OCI-LY7 (cell line): ENCODE data around the gene AWAT1. TPM values are rescaled to one million over a fixed set of nuclear protein-coding genes. Genes with fewer than 3 reads are reported as not detected.

Source experiments
- BruUV-seq: library from RNA; stranded (reverse); fragments of 400-500 nt; replicated peaks from 2 replicates; lab custom pipeline; 2021; lab: Mats Ljungman, UMichigan
- CTCF ChIA-PET: fragments of 300-600 bp; sonication (Branson Sonifier 250); formaldehyde crosslinking; loops from one replicate; lab custom pipeline; 2022; ENCODE audit warnings: antibody characterized with exemption; ENCODE audit not compliant: unreplicated experiment; lab: Charles Lee
- POLR2A ChIA-PET: fragments of 300-600 bp; sonication (Branson Sonifier 250); formaldehyde crosslinking; loops from one replicate; lab custom pipeline; 2022; ENCODE audit warnings: antibody characterized with exemption; lab: Charles Lee
- DNase-seq: peaks from one replicate; pipeline ENCODE4 v3.0.0-alpha.2; 2015; ENCODE audit warnings: low spot score
- H2AFZ ChIP-seq: fragments of 200-600 bp; sonication (generic), shearing (Covaris generic); 2 replicates; pipeline ENCODE4 v1.6.1; 2014; ENCODE audit warnings: mild to moderate bottlenecking, antibody characterized with exemption, low read length, moderate library complexity
- H3K27ac ChIP-seq: fragments of 200-600 bp; sonication (generic); 2 replicates; pipeline ENCODE4 v1.5.1; 2014; ENCODE audit warnings: mixed run types, low read depth, mild to moderate bottlenecking, moderate library complexity, low read length, inconsistent platforms; ENCODE audit not compliant: poor library complexity, severe bottlenecking
- H3K36me3 ChIP-seq: fragments of 200-600 bp; sonication (generic); 2 replicates; pipeline ENCODE4 v1.6.1; 2014; ENCODE audit warnings: mild to moderate bottlenecking, antibody characterized with exemption, low read length, moderate library complexity, mixed read lengths; ENCODE audit not compliant: insufficient read depth
- H3K4me1 ChIP-seq: fragments of 200-600 bp; sonication (generic); 2 replicates; pipeline ENCODE4 v1.5.1; 2014; ENCODE audit warnings: mild to moderate bottlenecking, low read length; ENCODE audit not compliant: insufficient read depth, poor library complexity, severe bottlenecking
- H3K4me2 ChIP-seq: fragments of 200-600 bp; sonication (generic); 2 replicates; pipeline ENCODE4 v1.6.1; 2014; ENCODE audit warnings: mild to moderate bottlenecking, low read length
- H3K4me3 ChIP-seq: fragments of 200-600 bp; sonication (generic); 2 replicates; pipeline ENCODE4 v1.5.1; 2014; ENCODE audit warnings: mild to moderate bottlenecking, low read depth, low read length; ENCODE audit not compliant: poor library complexity, severe bottlenecking
- H3K79me2 ChIP-seq: fragments of 200-600 bp; sonication (generic); 2 replicates; pipeline ENCODE4 v1.6.1; 2016; ENCODE audit warnings: low read depth, mild to moderate bottlenecking, low read length, moderate library complexity, mixed read lengths; ENCODE audit not compliant: insufficient read depth
- H3K9me2 ChIP-seq: fragments of 200-600 bp; sonication (generic); 2 replicates; pipeline ENCODE4 v1.6.1; 2016; ENCODE audit warnings: mild to moderate bottlenecking, low read length, mixed read lengths; ENCODE audit not compliant: insufficient read depth
- H3K9me3 ChIP-seq: fragments of 200-600 bp; sonication (generic); 2 replicates; pipeline ENCODE4 v1.6.1; 2014; ENCODE audit warnings: mild to moderate bottlenecking, mixed run types, low read length, mixed read lengths
- H4K20me1 ChIP-seq: fragments of 200-600 bp; sonication (generic); 2 replicates; pipeline ENCODE4 v1.6.1; 2014; ENCODE audit warnings: mild to moderate bottlenecking, antibody characterized with exemption, low read length, moderate library complexity, mixed read lengths; ENCODE audit not compliant: insufficient read depth
- CTCF ChIP-seq: fragments of 200-600 bp; sonication (generic); conservative IDR thresholded peaks from 2 replicates; pipeline ENCODE4 v1.5.1; 2014; ENCODE audit warnings: mild to moderate bottlenecking, antibody characterized with exemption, low read length, moderate library complexity, mixed read lengths
- EZH2phosphoT487 ChIP-seq: fragments of 200-600 bp; sonication (generic); IDR thresholded peaks from 2 replicates; pipeline ENCODE4 v1.6.1; 2018; ENCODE audit warnings: low read depth, borderline replicate concordance, mild to moderate bottlenecking, mixed run types, antibody characterized with exemption, low read length, moderate library complexity, mixed read lengths
- intact Hi-C: fragments of 100-400 bp; cut with micrococcal nuclease; formaldehyde crosslinking; loops from one replicate; pipeline ENCODE4 v1.10.0; 2022; ENCODE audit not compliant: unreplicated experiment
- total RNA-seq, 2 experiments: library from RNA; depleted of rRNA in 1 of 2; stranded (reverse); fragments of >200 nt in 1 of 2; shearing (Covaris generic) in 1 of 2; gene quantifications; 2 replicates each; pipeline ENCODE4 v1.2.3, GENCODE V29; 2014 to 2022

The AWAT1 gene
- total RNA-seq, 2 experiments from 2014 or later: not detected

- DNase-seq: no peak
- Histone ChIP-seq H2AFZ (no peak overlapping the region), H3K79me2 (no peaks in the 10 kb centered on the region)
These were observed 19.1 kb downstream of the AWAT1 start for GRCh38 chrX:70253377-70254062.

GRCh38 chrX:70254063-70254400 lies 19.6 kb downstream of the AWAT1 start:
- CTCF ChIA-PET: no interaction called here

More at GRCh38 chrX:70253377-70254062, 19.1 kb downstream of the AWAT1 start:
- Histone ChIP-seq H3K9me3 (no peaks in the 10 kb centered on the region), H3K9me2 (no peaks in the 10 kb centered on the region), H3K27ac (no peak overlapping the region), H3K4me3 (no peak overlapping the region), H3K36me3 (no peaks in the 10 kb centered on the region), H3K4me2 (no peak overlapping the region), H3K4me1 (no peaks in the 10 kb centered on the region), H4K20me1 (no peaks in the 10 kb centered on the region)
- POLR2A ChIA-PET: interaction anchor here (1.0 kb wide), 1 partner anchor 121 kb away, joined by 3 read pairs; the partner anchor contains the start of gene IGBP1
- TF ChIP-seq EZH2phosphoT487: no peak
- no peak for TF ChIP-seq CTCF
- CTCF ChIA-PET: no interaction called here
- BruUV-seq: no TSS peak
- intact Hi-C loops: no loop called here

More at GRCh38 chrX:70254063-70254400, 19.6 kb downstream of the AWAT1 start:
- POLR2A ChIA-PET: interaction anchor here (1.0 kb wide), 1 partner anchor 121 kb away, joined by 3 read pairs; the partner anchor contains the start of gene IGBP1
- no peak overlapping the region for H3K4me2 ChIP-seq
- H3K4me3 ChIP-seq: no peak overlapping the region
- H3K9me2 ChIP-seq: no peaks in the 10 kb centered on the region
- no peak for DNase-seq
- intact Hi-C loops: no loop called here
- TF ChIP-seq EZH2phosphoT487: no peak
- TF ChIP-seq CTCF: no peak
- H3K9me3 ChIP-seq: no peaks in the 10 kb centered on the region
- H3K27ac ChIP-seq: no peak overlapping the region
- no TSS peak for BruUV-seq
- H4K20me1 ChIP-seq: no peaks in the 10 kb centered on the region
- no peaks in the 10 kb centered on the region for H3K79me2 ChIP-seq
- H2AFZ ChIP-seq: no peak overlapping the region
- H3K36me3 ChIP-seq: no peaks in the 10 kb centered on the region
- H3K4me1 ChIP-seq: no peaks in the 10 kb centered on the region
